OCI-LY1 (cell line): ENCODE measurements around the gene SWAP70.

Experiments used
- EZH2 ChIP-seq: fragments of 200-600 bp; sonication (generic), shearing (Covaris generic); IDR thresholded peaks from 2 replicates; pipeline ENCODE4 v1.8.0; 2017; ENCODE audit warnings: borderline replicate concordance, mixed run types, mild to moderate bottlenecking, antibody characterized with exemption, low read length, moderate library complexity, mixed read lengths
- TF ChIP-seq, protein P1 (sequence below): fragments of 200-600 bp; sonication (generic), shearing (Covaris generic); IDR thresholded peaks from 2 replicates; pipeline ENCODE4 v1.5.1; 2017; ENCODE audit warnings: mild to moderate bottlenecking, antibody characterized with exemption, low read length, moderate library complexity, mixed read lengths

DNA sequence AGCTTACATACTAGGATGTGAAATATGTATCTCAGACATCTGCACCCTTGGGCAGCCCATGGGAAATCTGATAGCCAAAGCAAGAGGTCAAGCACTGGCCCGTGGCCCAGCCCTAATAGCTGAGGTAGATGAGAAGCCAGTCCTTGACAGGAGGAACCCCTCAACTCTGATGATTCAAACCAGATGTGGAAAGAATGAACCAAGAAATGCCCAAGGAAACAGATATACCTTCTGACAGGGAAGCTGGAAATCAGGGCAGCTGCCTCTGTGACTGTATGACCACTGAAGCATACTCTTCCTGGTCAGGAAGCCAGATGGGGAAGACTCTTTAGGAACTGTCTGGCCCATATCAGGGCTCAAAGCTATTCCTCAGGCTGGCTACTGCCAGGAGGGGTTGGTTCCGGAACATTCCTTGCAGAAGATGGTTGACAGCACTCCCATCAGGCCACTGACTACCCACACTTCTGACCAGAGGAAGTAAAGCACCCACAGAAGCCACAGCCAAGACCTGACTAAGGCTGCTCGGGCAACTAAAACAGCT lies 124.2 kb downstream of the SWAP70 start:
- TF ChIP-seq, protein P1, sequence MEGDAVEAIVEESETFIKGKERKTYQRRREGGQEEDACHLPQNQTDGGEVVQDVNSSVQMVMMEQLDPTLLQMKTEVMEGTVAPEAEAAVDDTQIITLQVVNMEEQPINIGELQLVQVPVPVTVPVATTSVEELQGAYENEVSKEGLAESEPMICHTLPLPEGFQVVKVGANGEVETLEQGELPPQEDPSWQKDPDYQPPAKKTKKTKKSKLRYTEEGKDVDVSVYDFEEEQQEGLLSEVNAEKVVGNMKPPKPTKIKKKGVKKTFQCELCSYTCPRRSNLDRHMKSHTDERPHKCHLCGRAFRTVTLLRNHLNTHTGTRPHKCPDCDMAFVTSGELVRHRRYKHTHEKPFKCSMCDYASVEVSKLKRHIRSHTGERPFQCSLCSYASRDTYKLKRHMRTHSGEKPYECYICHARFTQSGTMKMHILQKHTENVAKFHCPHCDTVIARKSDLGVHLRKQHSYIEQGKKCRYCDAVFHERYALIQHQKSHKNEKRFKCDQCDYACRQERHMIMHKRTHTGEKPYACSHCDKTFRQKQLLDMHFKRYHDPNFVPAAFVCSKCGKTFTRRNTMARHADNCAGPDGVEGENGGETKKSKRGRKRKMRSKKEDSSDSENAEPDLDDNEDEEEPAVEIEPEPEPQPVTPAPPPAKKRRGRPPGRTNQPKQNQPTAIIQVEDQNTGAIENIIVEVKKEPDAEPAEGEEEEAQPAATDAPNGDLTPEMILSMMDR: no peak
- no peak for TF ChIP-seq EZH2
